Measurements from ENCODE around the gene WHAMM.
"Not testable (repeated sequence)": the region's sequence is repeated elsewhere in the genome, so short reads cannot be mapped to it uniquely, and the experiment has no call there.

WHAMM gene, protein sequence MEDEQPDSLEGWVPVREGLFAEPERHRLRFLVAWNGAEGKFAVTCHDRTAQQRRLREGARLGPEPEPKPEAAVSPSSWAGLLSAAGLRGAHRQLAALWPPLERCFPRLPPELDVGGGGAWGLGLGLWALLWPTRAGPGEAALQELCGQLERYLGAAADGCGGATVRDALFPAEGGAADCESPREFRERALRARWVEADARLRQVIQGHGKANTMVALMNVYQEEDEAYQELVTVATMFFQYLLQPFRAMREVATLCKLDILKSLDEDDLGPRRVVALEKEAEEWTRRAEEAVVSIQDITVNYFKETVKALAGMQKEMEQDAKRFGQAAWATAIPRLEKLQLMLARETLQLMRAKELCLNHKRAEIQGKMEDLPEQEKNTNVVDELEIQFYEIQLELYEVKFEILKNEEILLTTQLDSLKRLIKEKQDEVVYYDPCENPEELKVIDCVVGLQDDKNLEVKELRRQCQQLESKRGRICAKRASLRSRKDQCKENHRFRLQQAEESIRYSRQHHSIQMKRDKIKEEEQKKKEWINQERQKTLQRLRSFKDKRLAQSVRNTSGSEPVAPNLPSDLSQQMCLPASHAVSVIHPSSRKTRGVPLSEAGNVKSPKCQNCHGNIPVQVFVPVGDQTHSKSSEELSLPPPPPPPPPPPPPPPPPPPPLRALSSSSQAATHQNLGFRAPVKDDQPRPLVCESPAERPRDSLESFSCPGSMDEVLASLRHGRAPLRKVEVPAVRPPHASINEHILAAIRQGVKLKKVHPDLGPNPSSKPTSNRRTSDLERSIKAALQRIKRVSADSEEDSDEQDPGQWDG

DNA sequence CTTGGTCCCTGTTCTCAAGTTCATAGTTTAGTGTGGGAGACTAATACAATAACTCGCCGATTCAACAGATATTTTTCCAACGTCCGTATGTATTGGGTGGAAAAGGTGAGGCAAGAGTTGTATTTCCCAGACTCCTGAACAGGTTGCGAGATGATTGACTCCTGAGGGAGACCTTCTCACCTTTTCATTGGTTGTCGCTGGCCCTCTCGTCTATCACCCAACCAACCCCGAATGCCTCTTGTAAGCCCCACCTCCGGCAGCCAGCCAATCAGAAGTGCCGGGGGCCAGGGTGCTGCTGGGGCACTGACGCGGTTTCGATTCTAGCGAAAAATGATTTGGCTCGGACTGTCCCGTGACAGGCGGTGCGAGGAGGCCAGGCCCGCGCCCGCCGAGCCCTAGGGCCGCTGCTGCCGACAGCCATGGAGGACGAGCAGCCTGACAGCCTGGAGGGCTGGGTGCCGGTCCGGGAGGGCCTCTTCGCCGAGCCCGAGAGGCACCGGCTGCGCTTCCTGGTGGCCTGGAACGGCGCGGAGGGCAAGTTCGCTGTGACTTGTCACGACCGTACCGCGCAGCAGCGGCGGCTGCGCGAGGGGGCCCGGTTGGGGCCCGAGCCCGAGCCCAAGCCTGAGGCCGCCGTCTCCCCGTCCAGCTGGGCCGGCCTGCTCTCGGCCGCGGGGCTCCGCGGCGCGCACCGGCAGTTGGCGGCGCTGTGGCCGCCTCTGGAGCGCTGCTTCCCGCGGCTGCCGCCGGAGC, at the start of gene WHAMM:
WHAMM (plus strand) TSS at position 321 of the 753 bp plus-strand sequence; CDS start at position 420, 99 bp downstream.
- DNase-seq = peak; percentile 93 to 96

DNA sequence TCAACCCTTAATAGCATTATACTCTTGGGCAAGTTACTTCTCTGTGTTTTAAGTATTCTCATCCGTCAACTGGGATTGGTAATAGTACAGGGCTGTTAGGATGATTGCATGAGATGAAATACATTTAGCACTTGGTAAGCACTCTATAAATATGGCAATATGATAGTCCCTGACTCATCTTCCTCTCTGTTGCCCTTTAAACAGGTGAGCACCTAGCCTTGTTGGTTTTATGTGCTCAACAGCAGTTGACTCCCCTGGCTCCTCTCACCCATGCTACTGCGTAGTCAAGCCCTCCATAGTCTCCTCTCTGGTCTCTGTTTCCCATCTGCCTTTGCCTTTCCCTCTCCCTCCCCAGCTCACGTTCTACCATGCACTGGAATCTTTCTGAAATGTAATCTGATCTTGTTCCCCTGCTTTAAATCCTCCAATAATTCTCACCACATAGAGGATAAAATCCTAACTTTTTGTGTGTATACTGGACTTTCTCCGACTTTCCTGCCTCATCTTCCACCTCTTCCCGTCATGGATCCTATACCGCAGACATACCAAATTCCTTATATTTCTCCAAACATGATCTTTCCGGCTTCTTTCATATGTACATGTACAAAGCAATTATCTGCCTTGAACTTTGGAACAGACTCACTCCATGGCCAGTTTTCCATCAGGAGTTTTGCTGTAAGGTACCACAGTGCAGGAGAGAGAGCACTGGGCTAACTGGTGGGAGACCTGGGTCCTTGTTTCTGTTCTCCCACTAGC, 45.9 kb upstream of the WHAMM start:
- DNase-seq = no peak

DNA sequence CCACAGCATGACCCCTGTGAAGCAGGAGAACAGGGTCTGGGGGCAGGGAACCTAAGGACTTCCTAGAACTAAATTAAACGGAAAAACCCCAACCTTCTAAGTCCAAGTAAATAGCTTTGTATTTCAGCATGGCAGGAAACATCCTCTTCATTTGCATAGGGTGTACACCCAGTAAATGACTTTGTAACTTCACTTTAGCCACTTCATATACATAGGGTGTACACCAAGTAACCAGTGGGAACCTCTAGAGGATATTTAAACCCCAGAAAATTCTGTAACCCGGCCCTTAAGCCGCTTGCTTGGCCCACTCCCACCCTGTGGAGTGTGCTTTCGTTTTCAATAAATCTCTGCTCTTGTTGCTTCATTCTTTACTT, 45.3 kb upstream of the WHAMM start:
- DNase-seq = no peak

DNA sequence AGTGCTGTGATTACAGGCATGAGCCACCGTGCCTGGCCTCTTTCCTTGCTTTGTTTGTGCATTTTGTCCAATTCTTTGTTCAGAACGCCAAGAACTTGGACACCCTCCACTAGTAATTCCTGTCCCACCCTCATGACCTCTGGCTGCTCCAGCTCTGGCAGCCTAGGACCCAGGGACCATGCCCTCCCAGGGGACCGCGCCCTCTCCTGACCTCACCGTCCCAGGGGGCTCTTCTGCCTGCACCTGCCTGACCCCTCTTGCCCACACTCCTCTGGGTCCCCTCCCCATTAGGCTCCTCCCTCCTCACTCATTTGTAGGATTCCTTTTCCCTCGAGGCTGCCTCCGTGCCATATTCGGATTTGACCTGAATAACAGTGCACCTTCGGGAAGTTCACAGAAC, 44.7 kb upstream of the WHAMM start:
- no peak for DNase-seq

GRCh38 chr15:82766201-82766600, 43.2 kb upstream of the WHAMM start:
- DNase-seq = not testable (repeated sequence)

DNA sequence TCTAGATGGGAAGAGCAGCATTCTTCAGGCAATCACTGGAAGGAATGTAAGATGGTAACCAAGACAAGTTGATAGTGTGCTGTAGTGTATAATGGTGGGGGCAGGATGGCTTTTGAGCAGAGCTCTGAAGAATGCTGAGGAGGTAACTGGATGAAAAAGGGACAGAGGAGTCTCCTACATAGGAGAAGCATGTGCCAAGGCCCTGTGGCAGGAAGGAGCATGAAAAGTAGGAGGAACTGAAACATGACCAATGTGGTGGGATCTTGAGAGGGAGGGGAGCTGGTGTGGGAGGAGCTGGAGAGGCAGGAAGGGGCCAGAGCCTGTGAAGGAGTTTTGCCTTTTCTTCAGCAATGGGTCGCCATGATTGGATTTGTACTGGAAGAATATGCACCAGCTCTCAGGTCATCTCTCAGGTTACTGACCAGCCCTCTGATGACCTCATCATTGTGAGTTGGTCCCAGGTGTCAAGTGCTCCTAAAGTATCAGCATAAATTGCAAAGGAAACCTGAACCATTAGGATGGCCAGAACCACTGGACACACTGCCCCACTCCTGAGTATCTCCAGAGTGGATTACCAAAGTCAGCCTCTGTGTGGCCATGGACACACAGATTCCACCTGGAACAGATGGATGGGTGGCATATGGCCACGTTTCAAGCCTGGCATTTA, 42.1 kb upstream of the WHAMM start:
- no peak for DNase-seq

DNA sequence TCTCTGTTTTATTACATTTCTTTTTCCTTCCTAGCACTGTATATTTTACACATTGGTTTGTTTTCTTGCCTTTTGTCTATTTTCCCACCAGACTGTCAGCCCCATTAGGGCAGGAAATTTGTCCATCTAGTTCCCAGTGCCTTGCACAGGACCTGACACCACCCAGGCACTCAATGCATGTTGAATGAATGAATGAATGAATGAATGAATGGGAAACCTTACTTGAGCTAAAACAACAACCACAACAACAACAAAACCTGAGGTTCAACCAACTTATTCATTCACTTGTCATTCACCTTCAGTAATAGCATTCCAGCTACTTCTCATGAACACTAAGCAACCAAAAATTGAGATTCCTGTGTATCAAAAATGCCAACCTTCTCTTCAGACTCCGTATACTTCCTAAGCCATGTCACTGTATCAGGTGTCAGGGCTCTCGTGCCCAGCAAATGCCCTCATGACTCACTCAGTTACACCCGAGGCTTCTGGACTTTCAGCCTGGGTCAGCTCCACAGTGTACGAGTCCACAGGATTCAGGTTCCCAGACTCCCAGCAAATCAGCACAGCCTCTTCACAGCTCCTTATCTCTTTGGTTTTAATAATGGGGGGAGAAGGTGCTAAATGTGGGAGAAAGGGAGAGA, 40.9 kb upstream of the WHAMM start:
- DNase-seq = no peak

GRCh38 chr15:82771789-82772607, 37.4 kb upstream of the WHAMM start:
- DNase-seq = no peak

GRCh38 chr15:82774496-82774895, 34.9 kb upstream of the WHAMM start:
- no peak for DNase-seq

GRCh38 chr15:82778755-82779154, 30.7 kb upstream of the WHAMM start:
- DNase-seq = no peak

DNA sequence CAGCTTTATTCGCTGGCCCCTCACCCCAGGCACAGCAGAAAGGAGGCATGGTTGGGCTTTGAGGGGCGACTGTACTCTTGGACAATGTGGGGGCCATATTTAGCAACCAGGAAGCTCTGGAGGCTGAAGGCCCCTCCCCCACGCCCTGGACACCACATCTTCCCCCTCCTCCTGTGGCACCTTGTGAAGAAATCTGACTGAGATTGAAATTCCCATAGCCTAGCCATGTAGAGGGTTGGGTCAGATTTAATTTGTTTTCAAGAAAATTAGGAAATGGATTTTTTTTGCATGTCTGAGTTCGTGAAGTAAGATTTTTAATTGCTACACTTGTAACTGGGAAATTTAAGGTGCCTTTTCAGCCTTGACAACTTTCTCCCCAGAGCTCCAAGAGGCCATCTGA, 28.1 kb upstream of the WHAMM start:
- DNase-seq = no peak

- no peak for DNase-seq
These were observed 20.9 kb upstream of the WHAMM start for GRCh38 chr15:82788496-82788895.

- no peak for DNase-seq
These were observed 19.9 kb upstream of the WHAMM start for GRCh38 chr15:82789491-82789890.

DNA sequence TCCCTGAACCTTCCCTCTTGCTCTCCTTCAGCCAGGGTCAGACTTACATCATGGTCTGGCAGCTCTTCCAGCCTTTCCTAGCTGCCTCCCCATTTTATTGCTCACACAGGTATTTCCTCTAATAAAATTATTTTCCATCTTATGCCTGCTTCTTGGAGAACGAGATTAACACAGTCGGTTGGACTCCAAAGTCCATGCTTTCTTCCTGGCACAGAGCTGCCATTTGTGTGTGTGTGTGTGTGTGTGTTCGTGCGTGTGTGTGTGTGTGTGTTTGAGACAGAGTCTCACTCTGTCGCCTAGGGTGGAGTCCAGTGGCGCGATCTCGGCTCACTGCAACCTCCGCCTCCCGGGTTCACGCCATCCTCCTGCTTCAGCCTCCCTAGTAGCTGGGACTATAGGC, 19.1 kb upstream of the WHAMM start:
- DNase-seq = no peak

DNA sequence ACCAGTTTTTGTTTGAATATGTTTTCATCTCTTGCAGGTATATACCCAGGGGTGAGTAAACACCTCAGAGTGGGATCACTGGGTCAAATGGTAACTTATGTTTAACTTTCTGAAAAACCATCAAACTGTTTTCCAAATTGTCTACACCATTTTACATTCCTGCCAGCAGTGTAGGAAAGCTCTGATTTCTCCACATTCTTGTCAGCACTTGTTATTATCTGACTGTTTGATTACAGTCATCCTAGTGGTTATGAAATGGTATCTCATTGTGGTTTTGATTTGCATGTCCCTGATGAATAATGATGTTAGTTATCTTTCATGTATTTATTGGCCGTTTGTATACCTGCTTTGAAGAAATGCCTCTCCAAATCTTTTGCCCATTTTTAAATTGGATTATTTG, 17.4 kb upstream of the WHAMM start:
- no peak for DNase-seq

- DNase-seq = no peak
These were observed 15.7 kb upstream of the WHAMM start for GRCh38 chr15:82793737-82794136.

DNA sequence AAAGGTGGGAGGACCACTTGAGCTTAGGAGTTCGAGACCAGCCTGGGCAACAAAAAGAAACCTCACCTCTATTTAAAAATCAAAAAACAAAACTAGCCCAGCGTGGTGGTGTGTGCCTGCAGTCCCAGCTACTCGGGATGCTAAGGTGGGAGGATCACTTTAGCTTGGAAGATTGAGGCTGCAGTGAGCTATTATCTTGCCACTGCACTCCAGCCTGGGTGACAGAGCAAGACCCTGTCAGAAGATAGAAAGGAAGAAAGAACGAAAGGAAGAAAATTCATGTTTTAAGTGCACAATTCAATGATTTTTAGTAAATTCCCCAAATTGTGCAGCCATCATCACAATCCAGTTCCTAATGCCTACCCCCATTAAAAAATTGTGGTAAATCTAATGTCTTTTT, 11.3 kb upstream of the WHAMM start:
- no peak for DNase-seq

DNA sequence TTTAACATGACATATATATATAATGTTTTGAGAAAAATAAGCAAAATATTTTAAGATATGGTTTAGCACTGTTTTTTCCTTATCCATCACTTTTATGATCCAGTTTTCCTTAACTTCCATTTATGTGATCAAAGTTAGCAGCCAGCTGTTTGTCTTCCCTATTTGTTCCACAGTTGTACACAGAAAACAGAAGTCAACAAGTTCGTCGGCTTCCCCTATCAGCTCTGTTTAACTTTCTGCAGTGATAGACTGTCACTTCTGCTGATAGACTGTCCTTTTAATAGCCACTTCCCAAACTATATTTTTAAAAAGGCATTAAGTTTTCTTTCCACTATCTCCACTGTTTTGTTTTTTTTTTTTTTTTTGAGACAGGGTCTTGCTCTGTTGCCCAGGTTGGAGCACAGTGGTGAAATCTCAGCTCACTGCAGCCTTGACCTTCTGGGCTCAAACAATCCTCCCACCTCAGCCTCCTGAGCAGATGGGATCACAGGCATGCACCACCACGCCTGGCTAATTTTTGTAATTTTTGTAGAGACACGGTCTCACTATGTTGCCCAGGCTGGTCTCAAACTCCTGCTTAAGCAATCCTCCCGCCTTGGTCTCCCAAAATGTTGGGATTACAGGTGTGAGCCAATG, 10.8 kb upstream of the WHAMM start:
- no peak for DNase-seq

DNA sequence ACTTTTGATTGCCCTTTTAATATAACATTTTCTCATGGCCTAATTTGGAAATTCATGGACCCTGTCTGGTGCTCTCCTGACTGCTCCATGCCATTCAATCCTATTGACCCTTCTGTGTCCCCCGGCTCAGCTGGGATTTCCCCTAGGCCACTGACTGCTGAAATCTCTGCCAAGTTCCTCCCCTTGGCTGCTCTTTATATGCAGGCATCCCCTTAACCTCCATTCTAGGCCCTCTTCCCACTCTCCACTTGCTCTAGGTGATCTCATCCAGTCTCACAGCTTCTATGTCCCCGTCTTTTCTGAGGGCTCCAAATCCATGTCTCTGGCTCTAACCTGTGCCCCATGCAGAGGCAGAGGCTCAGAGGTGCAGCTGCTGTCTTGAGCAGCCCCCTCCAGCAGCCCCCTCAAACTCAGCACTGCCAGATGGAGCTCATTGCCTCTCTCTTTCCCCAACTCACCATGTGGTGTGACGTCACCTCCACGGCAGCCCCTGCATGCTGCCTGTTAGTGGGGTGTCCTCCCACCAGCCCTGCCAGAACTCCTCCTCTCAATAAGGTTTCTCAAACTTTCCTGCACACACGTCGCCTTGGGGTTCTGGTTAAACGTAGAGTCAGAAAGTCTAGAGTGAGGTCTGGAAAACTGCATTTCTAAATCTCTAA, 10.1 kb upstream of the WHAMM start:
- DNase-seq = no peak

DNA sequence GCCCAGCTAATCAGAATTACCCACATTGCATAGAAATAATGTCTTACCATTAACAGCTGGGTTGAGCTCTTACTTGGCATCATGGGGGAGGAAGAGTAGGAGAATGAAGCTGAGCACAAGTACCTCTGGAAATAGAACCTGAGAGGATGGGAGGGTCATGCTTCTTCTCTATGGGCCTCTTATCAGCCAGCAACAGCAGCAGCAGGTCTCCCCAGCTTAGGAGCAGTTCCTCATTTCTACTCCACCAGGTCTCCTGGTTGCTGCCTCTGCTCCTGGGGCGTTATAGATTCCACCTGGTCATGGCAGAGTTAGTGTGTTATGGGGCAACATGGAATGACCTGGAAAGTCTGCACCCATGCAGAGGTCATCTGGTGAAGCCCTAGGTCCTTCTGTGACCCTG, 6.9 kb upstream of the WHAMM start:
- DNase-seq = no peak
